Measurements from ENCODE around the gene TRIM66. TPM values are rescaled to one million over a fixed set of nuclear protein-coding genes. Genes with fewer than 3 reads are reported as not detected.
"Not testable (repeated sequence)": the region's sequence is repeated elsewhere in the genome, so short reads cannot be mapped to it uniquely, and the experiment has no call there.

Gene TRIM66
- total RNA-seq, 1 experiment from 2014 or later: 14.0 TPM

DNA sequence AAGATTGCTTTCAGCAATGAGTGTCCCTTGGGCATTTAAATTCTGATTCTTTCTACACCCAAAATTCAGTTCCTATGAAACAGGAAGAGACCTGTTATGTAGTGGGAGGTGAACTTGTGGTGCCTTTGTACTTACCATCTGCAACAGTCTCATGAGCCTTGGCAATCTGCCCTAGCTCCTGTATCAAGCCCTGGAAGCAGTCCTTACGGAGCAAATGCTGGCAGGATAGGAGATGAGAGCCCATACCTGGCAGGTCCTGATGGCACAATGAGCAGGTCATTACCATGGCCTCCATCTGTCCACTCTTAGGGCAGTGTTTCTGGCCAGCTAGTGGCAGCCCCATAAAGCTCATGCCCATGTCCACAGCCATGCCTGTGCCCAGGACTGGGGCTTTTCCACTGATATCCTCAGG lies 10.8 kb downstream of the TRIM66 start:
- Mint-ChIP-seq H3K4me1 (ENCODE audit: low read depth, unreplicated experiment) (no peaks in the 10 kb centered on the region), H3K27ac (ENCODE audit: unreplicated experiment) (no peak overlapping the region), H3K36me3 (ENCODE audit: insufficient read depth, unreplicated experiment) (peaks cover 8% of the 10 kb centered on the region), H3K9me3 (ENCODE audit: low read depth, unreplicated experiment) (no peaks in the 10 kb centered on the region), H3K4me3 (ENCODE audit: low read depth, unreplicated experiment) (no peak overlapping the region), H3K27me3 (ENCODE audit: unreplicated experiment) (no peaks in the 10 kb centered on the region)
- TF ChIP-seq, protein P1, sequence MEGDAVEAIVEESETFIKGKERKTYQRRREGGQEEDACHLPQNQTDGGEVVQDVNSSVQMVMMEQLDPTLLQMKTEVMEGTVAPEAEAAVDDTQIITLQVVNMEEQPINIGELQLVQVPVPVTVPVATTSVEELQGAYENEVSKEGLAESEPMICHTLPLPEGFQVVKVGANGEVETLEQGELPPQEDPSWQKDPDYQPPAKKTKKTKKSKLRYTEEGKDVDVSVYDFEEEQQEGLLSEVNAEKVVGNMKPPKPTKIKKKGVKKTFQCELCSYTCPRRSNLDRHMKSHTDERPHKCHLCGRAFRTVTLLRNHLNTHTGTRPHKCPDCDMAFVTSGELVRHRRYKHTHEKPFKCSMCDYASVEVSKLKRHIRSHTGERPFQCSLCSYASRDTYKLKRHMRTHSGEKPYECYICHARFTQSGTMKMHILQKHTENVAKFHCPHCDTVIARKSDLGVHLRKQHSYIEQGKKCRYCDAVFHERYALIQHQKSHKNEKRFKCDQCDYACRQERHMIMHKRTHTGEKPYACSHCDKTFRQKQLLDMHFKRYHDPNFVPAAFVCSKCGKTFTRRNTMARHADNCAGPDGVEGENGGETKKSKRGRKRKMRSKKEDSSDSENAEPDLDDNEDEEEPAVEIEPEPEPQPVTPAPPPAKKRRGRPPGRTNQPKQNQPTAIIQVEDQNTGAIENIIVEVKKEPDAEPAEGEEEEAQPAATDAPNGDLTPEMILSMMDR (IDR thresholded peaks at IDR 0.05; ENCODE audit: unreplicated experiment): no peak
- no TSS peak for BruUV-seq (replicated peaks)
- DNase-seq: no peak
- intact Hi-C loops (cut with micrococcal nuclease; ENCODE audit: unreplicated experiment): no loop called here
- CTCF ChIA-PET: interaction anchor here (0.6 kb wide), 1 partner anchor 76 kb away, joined by 3 read pairs; no protein-coding TSS in a partner anchor

DNA sequence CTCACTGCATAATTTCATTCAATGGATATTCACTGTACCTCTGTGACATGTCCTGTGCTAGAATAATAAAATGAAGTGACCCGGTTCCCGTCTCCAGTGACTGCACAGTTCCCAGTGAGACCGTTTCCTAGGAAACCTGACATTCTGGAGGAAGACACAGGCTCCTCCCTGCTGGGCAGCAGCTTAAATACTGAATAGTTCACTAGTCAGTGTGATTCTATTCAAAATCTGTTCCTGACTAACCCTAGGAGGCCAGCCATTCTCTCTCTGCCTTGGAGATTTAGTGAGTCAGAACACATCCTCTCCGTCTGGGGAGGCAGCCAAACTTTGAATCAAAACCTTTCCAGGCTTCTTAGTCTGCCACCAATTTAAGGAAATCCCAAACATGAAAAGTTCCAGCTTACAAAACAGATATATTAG lies 11.3 kb downstream of the TRIM66 start:
- Mint-ChIP-seq H3K36me3 (ENCODE audit: insufficient read depth, unreplicated experiment) (peaks cover 8% of the 10 kb centered on the region), H3K4me3 (ENCODE audit: low read depth, unreplicated experiment) (no peak overlapping the region), H3K27ac (ENCODE audit: unreplicated experiment) (no peak overlapping the region), H3K9me3 (ENCODE audit: low read depth, unreplicated experiment) (no peaks in the 10 kb centered on the region), H3K4me1 (ENCODE audit: low read depth, unreplicated experiment) (no peaks in the 10 kb centered on the region), H3K27me3 (ENCODE audit: unreplicated experiment) (no peaks in the 10 kb centered on the region)
- CTCF ChIA-PET: no interaction called here
- TF ChIP-seq, protein P1 (IDR thresholded peaks at IDR 0.05; ENCODE audit: unreplicated experiment): no peak
- no peak for DNase-seq
- intact Hi-C loops (cut with micrococcal nuclease; ENCODE audit: unreplicated experiment): no loop called here
- no TSS peak for BruUV-seq (replicated peaks)

DNA sequence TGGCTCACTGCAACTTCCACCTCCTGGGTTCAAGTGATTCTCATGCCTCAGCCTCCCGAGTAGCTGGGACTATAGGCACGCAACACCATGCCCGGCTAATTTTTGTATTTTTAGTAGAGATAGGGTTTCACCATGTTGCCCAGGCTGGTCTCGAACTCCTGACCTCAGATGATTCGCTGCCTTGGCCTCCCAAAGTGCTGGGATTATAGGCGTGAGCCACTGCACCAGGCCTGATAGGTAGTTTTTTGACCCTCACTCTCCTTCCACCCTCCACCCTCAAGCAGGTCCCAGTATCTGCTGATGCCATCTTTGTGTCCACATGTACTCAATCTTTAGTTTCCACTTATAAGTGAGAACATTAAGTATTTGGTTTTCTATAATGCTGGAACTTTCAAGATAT lies 12.4 kb downstream of the TRIM66 start:
- H3K4me3 Mint-ChIP-seq (ENCODE audit: low read depth, unreplicated experiment); H3K4me1 Mint-ChIP-seq (ENCODE audit: low read depth, unreplicated experiment); intact Hi-C loops (cut with micrococcal nuclease; ENCODE audit: unreplicated experiment); H3K9me3 Mint-ChIP-seq (ENCODE audit: low read depth, unreplicated experiment); CTCF ChIA-PET; H3K27ac Mint-ChIP-seq (ENCODE audit: unreplicated experiment); H3K36me3 Mint-ChIP-seq (ENCODE audit: insufficient read depth, unreplicated experiment); BruUV-seq (replicated peaks); DNase-seq; H3K27me3 Mint-ChIP-seq (ENCODE audit: unreplicated experiment): not testable (repeated sequence)

DNA sequence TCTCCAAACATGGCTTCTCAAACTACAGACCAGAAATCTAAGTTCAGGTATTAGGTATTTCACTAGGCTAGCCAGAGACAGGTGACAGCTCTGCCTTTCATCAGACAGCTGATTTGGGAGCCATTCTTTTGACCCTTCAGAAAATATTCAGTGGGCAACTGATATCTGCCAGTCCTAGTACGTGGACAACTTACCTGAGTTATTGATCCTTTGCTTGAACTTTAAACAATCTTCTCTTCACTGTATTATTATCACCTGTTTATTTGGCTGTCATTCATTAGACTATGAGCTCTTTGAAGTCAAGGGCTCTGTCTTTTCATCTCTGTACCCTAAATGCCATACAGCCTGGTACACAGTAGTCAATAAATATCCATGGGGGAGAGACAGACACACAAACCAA lies 17.2 kb downstream of the TRIM66 start:
- Mint-ChIP-seq H3K27me3 (ENCODE audit: unreplicated experiment) (no peaks in the 10 kb centered on the region), H3K4me1 (ENCODE audit: low read depth, unreplicated experiment) (no peaks in the 10 kb centered on the region), H3K27ac (ENCODE audit: unreplicated experiment) (no peak overlapping the region), H3K4me3 (ENCODE audit: low read depth, unreplicated experiment) (no peak overlapping the region), H3K36me3 (ENCODE audit: insufficient read depth, unreplicated experiment) (peaks cover 4% of the 10 kb centered on the region), H3K9me3 (ENCODE audit: low read depth, unreplicated experiment) (no peaks in the 10 kb centered on the region)
- CTCF ChIA-PET: interaction anchor here (0.6 kb wide), 1 partner anchor 80 kb away, joined by 4 read pairs; no protein-coding TSS in a partner anchor
- intact Hi-C loops (cut with micrococcal nuclease; ENCODE audit: unreplicated experiment): no loop called here
- BruUV-seq (replicated peaks): no TSS peak
- no peak for DNase-seq
- TF ChIP-seq, protein P1 (IDR thresholded peaks at IDR 0.05; ENCODE audit: unreplicated experiment): no peak

DNA sequence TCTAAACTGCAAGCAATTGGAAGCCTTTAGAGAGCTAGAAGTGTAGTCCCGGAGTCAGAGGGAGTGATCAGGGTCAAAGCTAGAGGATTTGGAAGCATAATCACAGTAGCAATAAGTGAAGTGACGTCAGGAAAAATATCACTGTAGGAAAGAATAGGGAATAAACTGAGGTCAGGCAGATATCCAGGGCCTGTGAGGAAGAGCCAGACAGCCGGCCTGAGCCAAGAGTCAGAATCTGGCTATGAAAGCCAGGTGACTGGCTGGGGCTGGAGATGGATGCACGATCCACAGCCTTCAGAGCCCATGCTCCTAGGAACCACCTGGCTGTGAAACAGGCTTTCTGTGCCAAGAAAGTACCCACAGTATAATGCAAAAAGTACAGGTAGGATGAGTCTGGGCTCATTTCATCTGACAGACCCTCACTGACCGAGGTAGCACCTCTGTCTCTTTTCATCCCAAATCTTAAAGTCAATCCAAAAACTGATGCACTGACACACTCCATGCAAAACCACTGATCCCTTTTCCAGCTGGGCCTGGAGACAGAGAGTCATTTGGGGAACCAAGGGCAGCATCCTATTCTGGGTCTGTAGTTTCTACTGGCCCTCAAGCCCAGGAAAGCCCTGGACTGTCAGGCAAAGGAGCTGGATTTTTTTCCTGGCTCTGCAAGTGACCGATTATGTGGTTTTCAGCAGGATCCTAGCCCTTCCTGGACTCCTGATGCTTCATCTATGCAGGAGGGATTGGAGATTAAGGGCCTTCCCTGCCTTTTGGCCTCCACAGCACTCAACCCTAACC lies 21.3 kb downstream of the TRIM66 start:
- BruUV-seq (replicated peaks): no TSS peak
- intact Hi-C loops (cut with micrococcal nuclease; ENCODE audit: unreplicated experiment): no loop called here
- H3K9me3 Mint-ChIP-seq (ENCODE audit: low read depth, unreplicated experiment): no peaks in the 10 kb centered on the region
- no peaks in the 10 kb centered on the region for H3K27me3 Mint-ChIP-seq (ENCODE audit: unreplicated experiment)
- no peaks in the 10 kb centered on the region for H3K36me3 Mint-ChIP-seq (ENCODE audit: insufficient read depth, unreplicated experiment)
- CTCF ChIA-PET: interaction anchor here (0.5 kb wide), 1 partner anchor 148 kb away, joined by 3 read pairs; no protein-coding TSS in a partner anchor
- no peak overlapping the region for H3K4me3 Mint-ChIP-seq (ENCODE audit: low read depth, unreplicated experiment)
- no peaks in the 10 kb centered on the region for H3K4me1 Mint-ChIP-seq (ENCODE audit: low read depth, unreplicated experiment)
- TF ChIP-seq, protein P1 (IDR thresholded peaks at IDR 0.05; ENCODE audit: unreplicated experiment): no peak
- no peak for DNase-seq
- no peak overlapping the region for H3K27ac Mint-ChIP-seq (ENCODE audit: unreplicated experiment)

Data from Calu3 (cell line).